Activated naive CD4-positive, alpha-beta T cell treated with Interleukin-2 at 50 U/mL for 16 hours (primary cell): ENCODE data around the gene KLHL15.

Experiments
- DNase-seq: peaks from one replicate; pipeline ENCODE4 v3.0.0-alpha.2; 2020

KLHL15 gene

GRCh38 chrX:23945206-23945605, 81.8 kb downstream of the KLHL15 start:
- DNase-seq, result no peak

DNA sequence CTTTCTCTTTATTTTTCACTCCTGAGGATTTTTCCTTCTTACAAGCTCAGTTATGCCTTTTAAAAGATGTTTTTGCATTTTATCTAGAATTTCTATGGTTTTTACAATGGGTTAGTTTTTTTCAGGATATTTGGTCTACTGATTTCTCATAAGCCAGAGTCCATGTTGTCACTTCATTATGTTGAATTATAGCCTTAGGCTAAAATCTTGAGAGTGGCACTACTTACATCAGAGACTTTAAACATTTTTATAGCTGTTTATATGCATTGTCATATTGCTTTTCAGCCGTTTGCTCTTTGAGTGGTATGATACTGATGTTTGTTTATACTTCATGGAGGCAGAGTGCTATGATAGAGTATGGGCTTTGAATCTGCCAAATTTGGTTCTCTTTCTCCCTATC, 82.8 kb downstream of the KLHL15 start:
- DNase-seq, result no peak

DNA sequence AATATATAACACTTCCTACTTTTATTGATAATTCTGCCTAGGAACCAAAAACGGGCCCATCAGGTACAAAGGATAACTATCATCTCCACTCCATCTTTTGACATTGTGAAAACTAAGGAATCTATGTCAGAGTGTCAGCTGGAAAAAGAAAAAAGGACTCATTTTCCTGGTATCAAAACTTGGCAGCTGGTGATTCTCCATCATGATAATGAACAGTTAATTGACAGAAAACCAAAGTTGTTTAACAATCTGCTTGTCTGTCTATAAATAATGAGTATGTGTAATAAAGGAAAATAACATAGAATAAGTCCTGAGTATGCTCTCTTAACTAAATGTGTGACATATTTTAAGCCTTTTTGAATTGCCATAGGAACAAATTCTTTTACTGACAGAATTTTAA, 87.8 kb downstream of the KLHL15 start:
- no peak for DNase-seq

GRCh38 chrX:23938690-23939089, 88.3 kb downstream of the KLHL15 start:
- DNase-seq, result no peak

DNA sequence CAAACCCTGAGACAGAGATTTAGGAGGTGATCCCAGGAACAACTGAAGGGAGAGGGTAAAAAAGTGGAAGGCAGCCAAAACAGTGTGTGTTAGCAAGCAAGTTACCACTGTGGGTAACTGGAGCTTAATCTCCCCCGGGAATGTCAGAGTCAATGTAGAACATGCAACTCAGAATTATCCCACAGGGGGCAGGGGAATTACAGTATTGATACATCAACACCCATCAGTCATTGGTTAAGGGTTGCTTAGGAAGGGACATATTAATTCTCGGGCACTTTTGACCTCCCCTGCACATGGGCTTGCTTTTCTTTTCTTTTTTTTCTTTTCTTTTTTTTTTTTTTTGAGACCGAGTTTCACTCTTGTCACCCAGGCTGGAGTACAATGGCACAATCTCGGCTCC, 89.9 kb downstream of the KLHL15 start:
- DNase-seq, result no peak

- DNase-seq, result no peak
Measured at GRCh38 chrX:23936180-23936579, 90.8 kb downstream of the KLHL15 start.

DNA sequence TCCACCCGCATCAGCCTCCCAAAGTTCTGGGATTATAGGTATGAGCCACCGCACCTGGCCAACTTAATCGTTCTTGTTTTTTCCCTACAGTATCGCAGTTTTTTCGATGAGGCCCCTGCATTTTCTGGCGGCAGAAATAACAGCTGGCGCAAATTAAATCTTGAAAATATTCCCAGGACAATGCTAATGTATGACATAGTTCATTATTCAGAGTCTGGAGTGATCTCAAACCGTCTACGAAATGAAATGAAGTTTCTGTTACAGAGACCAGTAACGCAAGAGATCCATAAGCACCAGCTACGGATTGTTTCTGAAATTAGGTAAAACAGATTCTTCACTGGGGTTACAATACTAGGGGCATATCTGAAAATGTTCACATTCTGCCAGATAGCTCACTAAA, 91.9 kb downstream of the KLHL15 start:
- DNase-seq, result no peak
